GM23248 (cell line): ENCODE results near the gene SNX9.

Source experiments
- EZH2 ChIP-seq: fragments of 200-600 bp; sonication (generic); IDR thresholded peaks from 2 replicates; pipeline ENCODE4 v1.6.1; 2018; ENCODE audit warnings: antibody characterized with exemption, mild to moderate bottlenecking; ENCODE audit not compliant: insufficient read depth, poor library complexity, severe bottlenecking
- EZH2phosphoT487 ChIP-seq: fragments of 200-600 bp; sonication (generic); IDR thresholded peaks from 2 replicates; pipeline ENCODE4 v1.6.1; 2018; ENCODE audit warnings: antibody characterized with exemption, moderate library complexity, mild to moderate bottlenecking, low read depth; ENCODE audit not compliant: insufficient read depth

DNA sequence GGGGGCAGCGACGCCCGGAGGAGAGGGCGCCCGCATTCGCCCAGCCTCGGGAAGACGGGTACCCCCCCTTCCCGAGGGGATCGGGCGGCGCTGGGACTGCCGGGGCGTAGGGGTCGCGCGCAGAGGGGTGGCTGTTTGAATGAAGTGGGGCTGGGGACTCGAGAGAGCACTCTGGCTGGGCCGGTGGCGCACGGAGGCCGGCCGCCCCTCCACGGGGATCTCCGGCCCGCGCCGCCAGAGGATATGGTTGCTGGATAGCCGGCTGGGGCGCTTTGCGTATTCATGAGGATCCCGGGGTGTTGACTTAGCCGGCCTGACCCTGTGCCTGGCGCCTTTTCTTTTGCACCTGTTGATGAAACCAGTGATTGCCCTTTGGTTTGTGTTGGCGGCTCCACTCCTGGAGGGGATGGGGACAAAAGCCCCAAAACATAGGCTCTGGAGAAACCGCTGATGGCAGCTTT lies 159.1 kb downstream of the SNX9 start:
- TF ChIP-seq EZH2 (no peak), EZH2phosphoT487 (no peak)
